Cardiac fibroblast (primary cell): ENCODE measurements around the gene PRDM15.

Experiments
- DNase-seq, 2 donors: peaks; one replicate each; pipeline versions ENCODE4 v3.0.0 to v3.0.0-alpha.2; 2010; ENCODE audit warnings: low read depth in 2 of 2
- H3K4me3 ChIP-seq, 2 donors: replicated peaks in 1 of 2; 1 replicate in 1 of 2; 2 replicates in 1 of 2; pipeline ENCODE4 v1.5.1; 2011; ENCODE audit warnings: low read depth in 2 of 2, low read length in 2 of 2, mild to moderate bottlenecking in 2 of 2, moderate library complexity in 1 of 2
- CTCF ChIP-seq: IDR thresholded peaks from one replicate; pipeline ENCODE4 v1.5.1; 2011; ENCODE audit warnings: low read depth, mild to moderate bottlenecking, low read length, inconsistent platforms

The PRDM15 gene

GRCh38 chr21:41834252-41834925, 44.8 kb downstream of the PRDM15 start:
- no peak for TF ChIP-seq CTCF
- H3K4me3 ChIP-seq: no peak overlapping the region
- DNase-seq: no peak

GRCh38 chr21:41833497-41834115, 45.5 kb downstream of the PRDM15 start:
- no peak overlapping the region for H3K4me3 ChIP-seq
- DNase-seq: no peak

GRCh38 chr21:41832596-41833496, 46.3 kb downstream of the PRDM15 start:
- no peak for DNase-seq
- no peak overlapping the region for H3K4me3 ChIP-seq
- TF ChIP-seq CTCF: no peak

More at GRCh38 chr21:41833497-41834115, 45.5 kb downstream of the PRDM15 start:
- no peak for TF ChIP-seq CTCF

GRCh38 chr21:41831866-41832595, 47.1 kb downstream of the PRDM15 start:
- no peak overlapping the region for H3K4me3 ChIP-seq
- no peak for TF ChIP-seq CTCF

GRCh38 chr21:41831453-41831831, 47.7 kb downstream of the PRDM15 start:
- TF ChIP-seq CTCF: no peak
- DNase-seq: no peak
- no peak overlapping the region for H3K4me3 ChIP-seq

More at GRCh38 chr21:41831866-41832595, 47.1 kb downstream of the PRDM15 start:
- no peak for DNase-seq

GRCh38 chr21:41830764-41831452, 48.2 kb downstream of the PRDM15 start:
- DNase-seq: no peak
- no peak for TF ChIP-seq CTCF
- no peak overlapping the region for H3K4me3 ChIP-seq
